K562 (cell line): ENCODE data around the gene KLRF2. TPM values are rescaled to one million over a fixed set of nuclear protein-coding genes. Genes with fewer than 3 reads are reported as not detected.

Experiments used
- ATAC-seq: fragments of 200-7000 bp; cut with Tn5 transposase; 3 replicates; pipeline ENCODE4 v1.9.1; 2020; ENCODE audit warnings: moderate library complexity
- BruUV-seq: library from RNA; stranded (reverse); fragments of 400-500 nt; replicated peaks from 2 replicates; lab custom pipeline; 2021; lab: Mats Ljungman, UMichigan
- CTCF ChIA-PET: fragments of 300-600 bp; formaldehyde crosslinking; extraction: SDS; loops from one replicate; lab custom pipeline; 2021; ENCODE audit warnings: low intra/inter-chr PET ratio; lab: Yijun Ruan, JAX
- POLR2A ChIA-PET: fragments of 300-600, 350-650 bp; sonication (Branson Sonifier 250); formaldehyde crosslinking; extraction: SDS; loops from one replicate; lab custom pipeline; 2021; ENCODE audit warnings: antibody characterized with exemption, inconsistent platforms; lab: Yijun Ruan, JAX
- DNase-seq, 4 experiments: peaks; one replicate each; pipeline versions ENCODE4 v3.0.0 to v3.0.0-alpha.2; 2011 to 2018; ENCODE audit warnings: low spot score in 3 of 4, mixed read lengths in 3 of 4; ENCODE audit errors: extremely low read depth in 1 of 4
- FAIRE-seq: peaks from 2 replicates; lab custom pipeline; 2011; peaks lifted over from hg19 to GRCh38; lab: Jason Lieb, UNC
- H2AFZ ChIP-seq: 2 replicates; pipeline ENCODE4 v1.6.0; 2011; ENCODE audit warnings: low read depth, low read length, control low read depth, inconsistent platforms
- H3K27ac ChIP-seq: fragments of 200-600 bp; 3 replicates; pipeline ENCODE4 v1.8.0; 2011; ENCODE audit warnings: low read depth, mild to moderate bottlenecking, control low read depth, inconsistent platforms, low read length, moderate library complexity, mixed read lengths; ENCODE audit errors: extremely low read depth
- H3K27me3 ChIP-seq, 2 experiments: fragments of 300-600 bp in 1 of 2; 2 replicates in 1 of 2; 3 replicates in 1 of 2; pipeline versions ENCODE4 v1.6.0 to v1.8.0; 2011; ENCODE audit warnings: inconsistent platforms in 2 of 2, low read length in 2 of 2, mild to moderate bottlenecking in 1 of 2, mixed read lengths in 1 of 2, moderate library complexity in 1 of 2; ENCODE audit not compliant: control insufficient read depth in 2 of 2, insufficient read depth in 2 of 2
- H3K36me3 ChIP-seq: fragments of 300-600 bp; 3 replicates; pipeline ENCODE4 v1.8.0; 2011; ENCODE audit warnings: mild to moderate bottlenecking, low read length, inconsistent platforms; ENCODE audit not compliant: control insufficient read depth, insufficient read depth
- H3K4me1 ChIP-seq, 2 experiments: fragments of 200-600 bp in 1 of 2; replicated peaks in 1 of 2; 2 replicates in 1 of 2; 3 replicates in 1 of 2; pipeline versions ENCODE4 v1.5.1 to v1.8.0; 2011; ENCODE audit warnings: inconsistent platforms in 2 of 2, low read length in 2 of 2, mild to moderate bottlenecking in 1 of 2, mixed read lengths in 1 of 2, moderate library complexity in 1 of 2; ENCODE audit not compliant: control insufficient read depth in 2 of 2, insufficient read depth in 2 of 2
- H3K4me2 ChIP-seq: 2 replicates; pipeline ENCODE4 v1.6.1; 2011; ENCODE audit warnings: low read length, control low read depth, inconsistent platforms, mixed read lengths; ENCODE audit not compliant: insufficient read depth
- H3K4me3 ChIP-seq: fragments of 200-600 bp; sonication (generic), shearing (Covaris generic); 2 replicates; pipeline ENCODE4 v1.5.1; 2016; ENCODE audit warnings: control low read depth, inconsistent platforms
- H3K79me2 ChIP-seq: fragments of 200-600 bp; 3 replicates; pipeline ENCODE4 v1.8.0; 2011; ENCODE audit warnings: low read length, inconsistent platforms; ENCODE audit not compliant: control insufficient read depth, insufficient read depth
- H3K9ac ChIP-seq, 2 experiments: 2 replicates each; pipeline versions ENCODE4 v1.6.0 to v1.6.1; 2011; ENCODE audit warnings: low read depth in 2 of 2, low read length in 2 of 2, control low read depth in 1 of 2, inconsistent platforms in 1 of 2, mild to moderate bottlenecking in 1 of 2, mixed read lengths in 1 of 2; ENCODE audit not compliant: insufficient read depth in 1 of 2
- H3K9me1 ChIP-seq: one replicate; pipeline ENCODE4 v1.6.0; 2011; ENCODE audit warnings: inconsistent platforms, mild to moderate bottlenecking, low read length, moderate library complexity; ENCODE audit not compliant: control insufficient read depth, insufficient read depth
- H3K9me3 ChIP-seq: replicated peaks from 2 replicates; pipeline ENCODE4 v1.5.1; 2011; ENCODE audit warnings: low read depth, low read length, inconsistent platforms; ENCODE audit not compliant: control insufficient read depth, insufficient read depth
- H4K20me1 ChIP-seq: replicated peaks from 2 replicates; pipeline ENCODE4 v1.6.1; 2011; ENCODE audit warnings: low read length, inconsistent platforms, mixed read lengths; ENCODE audit not compliant: control insufficient read depth, insufficient read depth
- ARNT ChIP-seq, 2 experiments: fragments of 450-650 bp; IDR thresholded peaks; 2 replicates each; pipeline ENCODE4 v1.6.1; 2016; ENCODE audit warnings: mild to moderate bottlenecking in 1 of 2
- ATF3 ChIP-seq, 2 experiments: fragments of 450-650 bp in 1 of 2; sonication (generic) in 1 of 2; formaldehyde crosslinking in 1 of 2; IDR thresholded peaks in 1 of 2; conservative IDR thresholded peaks in 1 of 2; 2 replicates each; pipeline versions ENCODE4 v1.6.1 to v1.8.1; 2016 to 2023; ENCODE audit warnings: mild to moderate bottlenecking in 2 of 2, moderate library complexity in 2 of 2, inconsistent platforms in 1 of 2, missing genetic modification reagents in 1 of 2
- CBX8 ChIP-seq: fragments of 200-600 bp; sonication (generic); IDR thresholded peaks from 2 replicates; pipeline ENCODE4 v1.6.1; 2012; ENCODE audit warnings: borderline replicate concordance, mixed run types, low read depth, mild to moderate bottlenecking, moderate library complexity, mixed read lengths, low read length, control low read depth, inconsistent platforms; ENCODE audit not compliant: poor library complexity, severe bottlenecking; ENCODE audit errors: extremely low read depth
- CEBPG ChIP-seq, 3 experiments: fragments of 200-800 bp in 1 of 3; sonication (Bioruptor generic) in 1 of 3; sonication (generic) in 1 of 3; formaldehyde crosslinking in 1 of 3; IDR thresholded peaks in 2 of 3; conservative IDR thresholded peaks in 1 of 3; 2 replicates each; pipeline versions ENCODE4 v1.6.1 to v1.8.0; 2016 to 2022; ENCODE audit warnings: missing compliant biosample characterization in 2 of 3, missing genetic modification characterization in 2 of 3, mild to moderate bottlenecking in 1 of 3, missing genetic modification reagents in 1 of 3
- DPF2 ChIP-seq: fragments of 450-650 bp; IDR thresholded peaks from 2 replicates; pipeline ENCODE4 v1.6.1; 2016
- EP400 ChIP-seq: fragments of 450-650 bp; IDR thresholded peaks from 2 replicates; pipeline ENCODE4 v1.6.1; 2017; ENCODE audit warnings: antibody characterized with exemption, mild to moderate bottlenecking, moderate library complexity
- GABPA ChIP-seq: fragments of 200-800 bp; sonication (Bioruptor generic); conservative IDR thresholded peaks from 2 replicates; pipeline ENCODE4 v1.6.1; 2016; ENCODE audit warnings: low read depth, missing genetic modification characterization, missing compliant biosample characterization
- HDAC1 ChIP-seq, 2 experiments: fragments of 450-650 bp; IDR thresholded peaks; 2 replicates each; pipeline ENCODE4 v1.6.1; 2016 to 2017; ENCODE audit warnings: inconsistent platforms in 1 of 2, mild to moderate bottlenecking in 1 of 2, moderate library complexity in 1 of 2
- KDM2B ChIP-seq: fragments of 250-450 bp; sonication (Bioruptor Pico); IDR thresholded peaks from 2 replicates; pipeline ENCODE4 v1.8.0; 2021; ENCODE audit warnings: mild to moderate bottlenecking, moderate library complexity
- MEF2A ChIP-seq: IDR thresholded peaks from 2 replicates; pipeline ENCODE4 v1.6.1; 2011; ENCODE audit warnings: low read depth, mild to moderate bottlenecking, low read length, moderate library complexity; ENCODE audit not compliant: control insufficient read depth
- MNT ChIP-seq, 2 experiments: fragments of 450-650 bp; conservative IDR thresholded peaks; 2 replicates each; pipeline ENCODE4 v1.6.1; 2017; ENCODE audit warnings: mild to moderate bottlenecking in 2 of 2, moderate library complexity in 2 of 2
- PHTF2 ChIP-seq: fragments of 250-450 bp; sonication (Bioruptor Pico); IDR thresholded peaks from 2 replicates; pipeline ENCODE4 v1.5.0; 2021; ENCODE audit warnings: mild to moderate bottlenecking
- SOX6 ChIP-seq: fragments of 450-650 bp; IDR thresholded peaks from 2 replicates; pipeline ENCODE4 v1.6.1; 2014; ENCODE audit warnings: mild to moderate bottlenecking
- ZC3H11A ChIP-seq: IDR thresholded peaks from 2 replicates; pipeline ENCODE4 v1.6.1; 2012; ENCODE audit warnings: low read depth, low read length, improper control_type of control experiment
- ZNF133 ChIP-seq: fragments of 250-450 bp; sonication (Bioruptor Pico); IDR thresholded peaks from 2 replicates; pipeline ENCODE4 v1.4.0; 2020; ENCODE audit warnings: mild to moderate bottlenecking
- ZNF584 ChIP-seq: fragments of 200-800 bp; sonication (Bioruptor generic); IDR thresholded peaks from 2 replicates; pipeline ENCODE4 v1.6.1; 2016; ENCODE audit warnings: low read depth, mild to moderate bottlenecking, missing genetic modification characterization, missing compliant biosample characterization
- WGBS: fragments of 100-300 bp; shearing (Covaris generic); methylation state at CpG from one replicate; pipeline ENCODE4 v1.1.6; 2016; ENCODE audit warnings: low coverage, mixed read lengths; ENCODE audit not compliant: insufficient coverage; ENCODE audit errors: missing lambda C conversion rate; 5-methylcytosine and 5-hydroxymethylcytosine counted together
- in situ Hi-C: fragments of 300-500 bp; cut with MboI; formaldehyde crosslinking; loops from 4 replicates; pipeline ENCODE4 v1.15.0; 2018; ENCODE audit warnings: inconsistent platforms, mixed read lengths
- intact Hi-C: fragments of 100-400 bp; cut with micrococcal nuclease; formaldehyde crosslinking; loops from 2 replicates; pipeline ENCODE4 v1.14.2; 2022
- polyA plus RNA-seq, 8 experiments: library from polyadenylated mRNA; depleted of rRNA in 4 of 8; stranded (reverse) in 5 of 8; unstranded in 3 of 8; fragments of >200 nt; fragmentation: Nextera tagmentation in 2 of 8; fragmentation: Illumina TruSeq in 1 of 8; extraction: Ambion mirVana in 2 of 8; extraction: Trizol in 1 of 8; gene quantifications; 2 replicates each; pipeline versions ENCODE4 v1.2.1 to v1.2.3, GENCODE V29; 2011 to 2014; ENCODE audit warnings: inconsistent platforms in 1 of 8, missing spikeins in 1 of 8
- total RNA-seq, 7 experiments: library from RNA; depleted of rRNA in 6 of 7; stranded (reverse); fragments of >200 nt in 6 of 7; fragmentation: Illumina TruSeq in 2 of 7; extraction: Trizol in 2 of 7; gene quantifications; 2 replicates each; pipeline versions ENCODE4 v1.2.1 to v1.2.3, GENCODE V29; 2011 to 2021; ENCODE audit warnings: low replicate concordance in 1 of 7

Gene KLRF2
- total and polyA plus RNA-seq, 9 of the 15 experiments (the other 6 are each of a cell fraction or from before 2014, with no cell fraction given) = not detected

GRCh38 chr12:9869307-9870161 lies 11.8 kb upstream of the KLRF2 start, which contains the start of gene CLEC2B:
Gene CLEC2B (minus strand): TSS chr12:9869354.
- Histone ChIP-seq H3K27ac (peak within 1 kb of the TSS; percentile 60; the same call in 2 of the 3 replicates), H3K4me3 (peak within 1 kb of the TSS; percentile 24), H3K9me1 (no peaks in the 10 kb centered on the region), H4K20me1 (no peaks in the 10 kb centered on the region), H3K79me2 (no peaks in the 10 kb centered on the region), H2AFZ (peak within 1 kb of the TSS; percentile 61), H3K4me1 (no peaks in the 10 kb centered on the region; a peak in 1 of 5 replicates), H3K4me2 (peak within 1 kb of the TSS; percentile 69), H3K9ac (peak within 1 kb of the TSS in 1 of 2 experiments; percentile 60; a peak in 2 of 4 replicates), H3K9me3 (no peaks in the 10 kb centered on the region), H3K27me3 (no peaks in the 10 kb centered on the region), H3K36me3 (no peaks in the 10 kb centered on the region)
- no TSS peak for BruUV-seq
- ATAC-seq (peak; percentile 20; the same call in 2 of the 3 replicates), DNase-seq (peak in 1 of 4 experiments; percentile 33), FAIRE-seq (peak; percentile 35)
- ChIA-PET CTCF (no interaction called here), POLR2A (interaction anchor here (0.7 kb wide), 1 partner anchor 140 kb away, joined by 3 read pairs; no protein-coding TSS in a partner anchor)
- in situ Hi-C loops (no loop called here), intact Hi-C loops (no loop called here)
- WGBS = 2% methylated on average over 11 of the region's 11 CpGs
- 0 out of 2 replicates have a peak, but pooled peaks have one; percentile 34 for TF ChIP-seq ZNF584
- TF ChIP-seq SOX6 = peak; percentile 7; the same call in 1 of the 2 replicates
- no peak for TF ChIP-seq ZC3H11A
- no peak for TF ChIP-seq PHTF2 (CRISPR knock-in tag)
- TF ChIP-seq HDAC1 (IDR thresholded peaks at IDR 0.05) = 0 out of 4 replicates have a peak, but pooled peaks of 1 of the 2 experiments have one; percentile 15
- TF ChIP-seq ZNF133 (CRISPR knock-in tag) = no peak
- TF ChIP-seq MNT (conservative IDR thresholded peaks at IDR 0.05) = peak in 1 of 2 experiments; percentile 35; a peak in 1 of 4 replicates
- TF ChIP-seq ARNT (IDR thresholded peaks at IDR 0.05) = no peak
- 0 out of 2 replicates have a peak, but pooled peaks have one; percentile 22 for TF ChIP-seq EP400
- no peak for TF ChIP-seq KDM2B
- no peak for TF ChIP-seq CEBPG (CRISPR knock-in tag; IDR thresholded peaks at IDR 0.05)
- 0 out of 4 replicates have a peak, but pooled peaks of 1 of the 2 experiments have one; percentile 6 for TF ChIP-seq CEBPG (tag; conservative IDR thresholded peaks at IDR 0.05 in 1 of 2, IDR thresholded peaks at IDR 0.05 in 1 of 2)
- TF ChIP-seq MEF2A = 0 out of 2 replicates have a peak, but pooled peaks have one; percentile 9
- peak; percentile 49; the same call in 1 of the 2 replicates for TF ChIP-seq DPF2
- TF ChIP-seq CBX8 = peak; percentile 29
- TF ChIP-seq GABPA = 0 out of 2 replicates have a peak, but pooled peaks have one; percentile 0
- TF ChIP-seq ATF3 (IDR thresholded peaks at IDR 0.05) = peak; percentile 33
- no peak for TF ChIP-seq ATF3 (CRISPR knock-in tag; conservative IDR thresholded peaks at IDR 0.05)
